SK-N-SH (cell line): ENCODE results near the gene PRKCD. TPM values are rescaled to one million over a fixed set of nuclear protein-coding genes. Genes with fewer than 3 reads are reported as not detected.

Experiments used
- CTCF ChIA-PET: fragments of 300-600, 350-600 bp; formaldehyde crosslinking; extraction: SDS; loops from one replicate; lab custom pipeline; 2021; lab: Yijun Ruan, JAX
- POLR2A ChIA-PET: fragments of 350-600 bp; sonication (Branson Sonifier 250); formaldehyde crosslinking; extraction: SDS; loops from one replicate; lab custom pipeline; 2020; ENCODE audit warnings: antibody characterized with exemption, inconsistent platforms; lab: Yijun Ruan, JAX
- DNase-seq: peaks from one replicate; pipeline ENCODE4 v3.0.0; 2012
- H2AFZ ChIP-seq: fragments of 200-600 bp; sonication (generic); 2 replicates; pipeline ENCODE4 v1.8.1; 2016; ENCODE audit warnings: antibody characterized with exemption, mild to moderate bottlenecking, low read depth
- H3F3A ChIP-seq: fragments of 200-600 bp; sonication (generic); replicated peaks from 2 replicates; pipeline ENCODE3; 2016; ENCODE audit warnings: antibody characterized with exemption, mild to moderate bottlenecking; ENCODE audit not compliant: insufficient read depth
- H3K27ac ChIP-seq, 2 experiments: fragments of 200-500 bp in 1 of 2; fragments of 200-600 bp in 1 of 2; sonication (Bioruptor generic) in 1 of 2; sonication (generic), shearing (Covaris generic) in 1 of 2; 2 replicates each; pipeline versions ENCODE4 v1.5.1 to v1.6.1; 2014 to 2016; ENCODE audit warnings: low read depth in 2 of 2, inconsistent platforms in 1 of 2, low read length in 1 of 2, mild to moderate bottlenecking in 1 of 2, mixed read lengths in 1 of 2
- H3K27me3 ChIP-seq: fragments of 200-600 bp; sonication (generic), shearing (Covaris generic); 2 replicates; pipeline ENCODE4 v1.6.1; 2016; ENCODE audit warnings: mixed run types; ENCODE audit not compliant: insufficient read depth
- H3K36me3 ChIP-seq, 2 experiments: fragments of 200-500 bp in 1 of 2; fragments of 200-600 bp in 1 of 2; sonication (Bioruptor generic) in 1 of 2; sonication (generic) in 1 of 2; replicated peaks in 1 of 2; 2 replicates each; pipeline versions ENCODE3 to v1.5.1; 2014 to 2016; ENCODE audit warnings: low read length in 1 of 2, mild to moderate bottlenecking in 1 of 2; ENCODE audit not compliant: insufficient read depth in 2 of 2, control insufficient read depth in 1 of 2
- H3K4me1 ChIP-seq, 2 experiments: fragments of 200-500 bp in 1 of 2; fragments of 200-600 bp in 1 of 2; sonication (Bioruptor generic) in 1 of 2; sonication (generic), shearing (Covaris generic) in 1 of 2; 2 replicates each; pipeline versions ENCODE4 v1.5.1 to v1.6.1; 2014 to 2016; ENCODE audit warnings: low read depth in 1 of 2, low read length in 1 of 2, mixed run types in 1 of 2; ENCODE audit not compliant: insufficient read depth in 2 of 2, control insufficient read depth in 1 of 2
- H3K4me2 ChIP-seq: fragments of 200-600 bp; sonication (generic), shearing (Covaris generic); 2 replicates; pipeline ENCODE4 v1.6.1; 2017; ENCODE audit warnings: mixed run types
- H3K4me3 ChIP-seq, 2 experiments: fragments of 200-500 bp in 1 of 2; fragments of 200-600 bp in 1 of 2; sonication (Bioruptor generic) in 1 of 2; sonication (generic), shearing (Covaris generic) in 1 of 2; 2 replicates each; pipeline versions ENCODE4 v1.5.1 to v1.8.1; 2014 to 2016; ENCODE audit warnings: low read depth in 2 of 2, inconsistent platforms in 1 of 2, low read length in 1 of 2, mild to moderate bottlenecking in 1 of 2, mixed read lengths in 1 of 2, moderate library complexity in 1 of 2
- H3K79me2 ChIP-seq: fragments of 200-600 bp; sonication (generic); 2 replicates; pipeline ENCODE4 v1.8.1; 2017; ENCODE audit warnings: mild to moderate bottlenecking; ENCODE audit not compliant: insufficient read depth
- H3K9ac ChIP-seq: fragments of 200-600 bp; sonication (generic); 2 replicates; pipeline ENCODE4 v1.6.1; 2017; ENCODE audit warnings: mixed run types
- H3K9me2 ChIP-seq: fragments of 200-600 bp; sonication (generic); 2 replicates; pipeline ENCODE4 v1.6.1; 2017; ENCODE audit warnings: mixed run types
- H3K9me3 ChIP-seq: fragments of 200-600 bp; sonication (generic); 2 replicates; pipeline ENCODE4 v1.6.1; 2017; ENCODE audit warnings: mixed run types, mild to moderate bottlenecking, moderate library complexity
- H4K20me1 ChIP-seq: fragments of 200-600 bp; sonication (generic); 2 replicates; pipeline ENCODE4 v1.6.1; 2017; ENCODE audit warnings: mild to moderate bottlenecking, mixed run types; ENCODE audit not compliant: insufficient read depth
- EP300 ChIP-seq, 2 experiments: IDR thresholded peaks; 2 replicates each; pipeline versions ENCODE4 v1.4.0 to v1.6.1; 2012; ENCODE audit warnings: borderline replicate concordance in 1 of 2, low read depth in 1 of 2, low read length in 1 of 2
- EZH2phosphoT487 ChIP-seq: fragments of 200-600 bp; sonication (generic); IDR thresholded peaks from 2 replicates; pipeline ENCODE4 v1.6.1; 2017; ENCODE audit warnings: low read depth, mixed run types, mild to moderate bottlenecking, antibody characterized with exemption, moderate library complexity, borderline replicate concordance
- FOXM1 ChIP-seq: IDR thresholded peaks from 2 replicates; pipeline ENCODE4 v1.4.0; 2012; ENCODE audit warnings: low read depth, mild to moderate bottlenecking
- MAX ChIP-seq: IDR thresholded peaks from 2 replicates; pipeline ENCODE4 v1.4.0; 2012; ENCODE audit warnings: low read depth
- NRF1 ChIP-seq: IDR thresholded peaks from 2 replicates; pipeline ENCODE4 v1.6.1; 2012; ENCODE audit warnings: low read depth, mild to moderate bottlenecking, low read length
- RFX5 ChIP-seq: IDR thresholded peaks from 2 replicates; pipeline ENCODE4 v1.6.1; 2012; ENCODE audit warnings: mild to moderate bottlenecking, improper control_type of control experiment, low read length
- RXRA ChIP-seq: IDR thresholded peaks from 2 replicates; pipeline ENCODE4 v1.4.0; 2012; ENCODE audit warnings: low read depth, mild to moderate bottlenecking, borderline replicate concordance
- TAF1 ChIP-seq: IDR thresholded peaks from 2 replicates; pipeline ENCODE4 v1.6.1; 2012; ENCODE audit warnings: low read depth, mild to moderate bottlenecking, low read length, moderate library complexity, borderline replicate concordance
- USF1 ChIP-seq: IDR thresholded peaks from 2 replicates; pipeline ENCODE4 v1.4.0; 2012; ENCODE audit warnings: low read depth, borderline replicate concordance
- USF2 ChIP-seq: fragments of 150-350 bp; IDR thresholded peaks from 2 replicates; pipeline ENCODE4 v1.6.1; 2017; ENCODE audit warnings: antibody characterized with exemption, low read length, low read depth, borderline replicate concordance
- ZBTB33 ChIP-seq: IDR thresholded peaks from 2 replicates; pipeline ENCODE4 v1.4.0; 2012; ENCODE audit warnings: low read depth, borderline replicate concordance
- WGBS: methylation state at CpG from one replicate; pipeline ENCODE4 v1.1.6; 2017; ENCODE audit warnings: low lambda C conversion rate; 5-methylcytosine and 5-hydroxymethylcytosine counted together
- polyA plus RNA-seq, 3 experiments: library from polyadenylated mRNA; depleted of rRNA; stranded (reverse); fragments of >200 nt; gene quantifications; 2 replicates each; pipeline ENCODE4 v1.2.3, GENCODE V29; 2012

Gene PRKCD
- polyA plus RNA-seq, 1 of the 3 experiments (the other 2 are of a cell fraction) = 29.0 TPM

- TF ChIP-seq ZBTB33 (no peak), RXRA (no peak)
These were observed 27.2 kb downstream of the PRKCD start (continued) for GRCh38 chr3:53188136-53188685.

GRCh38 chr3:53188720-53189119 lies 27.7 kb downstream of the PRKCD start:
- H3K79me2 ChIP-seq = no peaks in the 10 kb centered on the region
- no peak for TF ChIP-seq EP300 (IDR thresholded peaks at IDR 0.05; ENCODE audit: borderline replicate concordance in 1 of 2, low read depth in 1 of 2, low read length in 1 of 2)
- TF ChIP-seq USF2 = no peak
- TF ChIP-seq EZH2phosphoT487 = no peak
- no peak for TF ChIP-seq RFX5
- TF ChIP-seq TAF1 = no peak
- no peak for TF ChIP-seq FOXM1
- no peak for TF ChIP-seq USF1
- TF ChIP-seq NRF1 = no peak
- TF ChIP-seq MAX = no peak
- no peaks in the 10 kb centered on the region for H3K4me1 ChIP-seq
- H3K9me3 ChIP-seq = no peaks in the 10 kb centered on the region
- no peak overlapping the region for H3K27ac ChIP-seq
- no peaks in the 10 kb centered on the region for H3K27me3 ChIP-seq
- no peaks in the 10 kb centered on the region for H3K36me3 ChIP-seq
- no peaks in the 10 kb centered on the region for H3K9me2 ChIP-seq
- ChIA-PET CTCF (interaction anchor here (1.1 to 5.2 kb wide), 3 partner anchors 7 to 74 kb away, joined by 4 to 25 read pairs (median 10); no protein-coding TSS in a partner anchor), POLR2A (interaction anchor here (0.6 kb wide), 1 partner anchor 42 kb away, joined by 3 read pairs; no protein-coding TSS in a partner anchor)
- H3K9ac ChIP-seq = no peak overlapping the region
- H3K4me3 ChIP-seq = no peak overlapping the region
- H2AFZ ChIP-seq = no peak overlapping the region
- no peaks in the 10 kb centered on the region for H3F3A ChIP-seq
- WGBS = 96% methylated on average over 11 of the region's 13 CpGs
- no peak for DNase-seq
- no peak overlapping the region for H3K4me2 ChIP-seq
- H4K20me1 ChIP-seq = no peaks in the 10 kb centered on the region
